Measurements from ENCODE around the gene MOAP1. TPM values are rescaled to one million over a fixed set of nuclear protein-coding genes. Genes with fewer than 3 reads are reported as not detected.

MOAP1 gene
- total RNA-seq, 1 experiment from 2014 or later: 18.1 TPM

DNA sequence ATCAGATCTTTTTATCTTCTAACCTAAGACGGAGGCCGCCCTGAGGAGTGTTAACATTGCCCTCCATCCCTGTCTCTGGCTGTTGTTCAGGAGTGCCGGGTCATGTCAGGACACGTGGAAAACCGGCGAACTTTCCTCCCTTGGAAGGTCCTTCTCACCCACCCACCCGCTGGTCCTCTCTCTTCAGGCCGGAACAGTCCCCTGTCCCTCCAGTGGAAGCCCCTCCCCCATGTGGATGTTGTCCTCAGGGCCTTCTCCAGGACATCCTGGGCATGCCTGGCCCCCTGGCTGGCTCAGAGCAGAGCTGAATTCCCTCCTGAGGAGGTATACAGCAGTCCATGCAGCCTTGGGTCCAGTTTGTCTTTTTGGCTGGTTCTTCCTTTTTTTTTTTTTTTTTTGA lies 48.7 kb downstream of the MOAP1 start (continued):
- TF ChIP-seq ATF6 (CRISPR knock-in tag; IDR thresholded peaks at IDR 0.05): no peak
- TF ChIP-seq NR3C1 (CRISPR knock-in tag; conservative IDR thresholded peaks at IDR 0.05; ENCODE audit: low read depth): no peak
- no peak for TF ChIP-seq GRHL2 (CRISPR knock-in tag; IDR thresholded peaks at IDR 0.05; ENCODE audit: insufficient replicate concordance, severe bottlenecking)
- TF ChIP-seq, protein P1, sequence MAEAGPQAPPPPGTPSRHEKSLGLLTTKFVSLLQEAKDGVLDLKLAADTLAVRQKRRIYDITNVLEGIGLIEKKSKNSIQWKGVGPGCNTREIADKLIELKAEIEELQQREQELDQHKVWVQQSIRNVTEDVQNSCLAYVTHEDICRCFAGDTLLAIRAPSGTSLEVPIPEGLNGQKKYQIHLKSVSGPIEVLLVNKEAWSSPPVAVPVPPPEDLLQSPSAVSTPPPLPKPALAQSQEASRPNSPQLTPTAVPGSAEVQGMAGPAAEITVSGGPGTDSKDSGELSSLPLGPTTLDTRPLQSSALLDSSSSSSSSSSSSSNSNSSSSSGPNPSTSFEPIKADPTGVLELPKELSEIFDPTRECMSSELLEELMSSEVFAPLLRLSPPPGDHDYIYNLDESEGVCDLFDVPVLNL (CRISPR knock-in tag; IDR thresholded peaks at IDR 0.05; ENCODE audit: borderline replicate concordance, low read depth): no peak
- TF ChIP-seq ATF2 (CRISPR knock-in tag; IDR thresholded peaks at IDR 0.05; ENCODE audit: borderline replicate concordance, low read depth): no peak
- no peak for TF ChIP-seq ZNF219 (CRISPR knock-in tag; IDR thresholded peaks at IDR 0.05; ENCODE audit: borderline replicate concordance)

DNA sequence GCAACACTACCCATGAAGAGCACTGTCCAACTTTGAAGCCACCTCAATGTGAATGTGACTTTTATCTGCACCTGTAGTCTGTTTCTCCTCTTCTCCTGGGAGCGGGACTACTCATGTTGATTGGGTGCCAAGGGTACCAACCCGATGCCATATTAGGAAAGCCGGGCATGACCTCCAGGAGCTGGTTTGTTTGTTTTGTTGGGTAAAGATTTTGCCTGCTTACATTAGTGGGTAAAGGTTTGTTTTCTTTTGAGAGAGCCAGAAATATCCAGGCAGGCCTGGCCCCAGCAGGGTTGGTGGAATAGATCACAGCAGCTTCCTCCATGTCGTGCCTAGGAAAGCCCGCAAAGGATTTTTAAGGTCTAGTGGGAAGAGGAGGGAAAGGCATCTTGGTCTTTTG lies 49.3 kb downstream of the MOAP1 start:
- no peak for ATAC-seq
- H3K4me3 Mint-ChIP-seq: no peak overlapping the region
- ChIA-PET POLR2A (no interaction called here), CTCF (interaction anchor here (5.8 kb wide), 1 partner anchor 20 kb away, joined by 131 read pairs; the partner anchor contains the start of gene ITPK1)
- DNase-seq (ENCODE audit: low spot score): no peak
- no peak for TF ChIP-seq NFE2L1 (CRISPR knock-in tag; IDR thresholded peaks at IDR 0.05)
- no peak for TF ChIP-seq TEAD4 (CRISPR knock-in tag; IDR thresholded peaks at IDR 0.05)
- TF ChIP-seq CBFB (CRISPR knock-in tag; IDR thresholded peaks at IDR 0.05; ENCODE audit: low read depth): no peak
- TF ChIP-seq ARID4B (CRISPR knock-in tag; IDR thresholded peaks at IDR 0.05; ENCODE audit: borderline replicate concordance): no peak
- TF ChIP-seq MLX (CRISPR knock-in tag; IDR thresholded peaks at IDR 0.05): no peak
- no peak for TF ChIP-seq ZNF671 (CRISPR knock-in tag; IDR thresholded peaks at IDR 0.05)
- no peak for TF ChIP-seq IRF2 (CRISPR knock-in tag; IDR thresholded peaks at IDR 0.05; ENCODE audit: borderline replicate concordance, low read depth)
- no peak for TF ChIP-seq SMAD3 (CRISPR knock-in tag; IDR thresholded peaks at IDR 0.05; ENCODE audit: borderline replicate concordance)
- TF ChIP-seq NFYB (CRISPR knock-in tag; conservative IDR thresholded peaks at IDR 0.05; ENCODE audit: low read depth): no peak
- TF ChIP-seq SP1 (CRISPR knock-in tag; conservative IDR thresholded peaks at IDR 0.05): no peak
- no peak for TF ChIP-seq ATF3 (CRISPR knock-in tag; conservative IDR thresholded peaks at IDR 0.05)
- TF ChIP-seq ZNF416 (CRISPR knock-in tag; IDR thresholded peaks at IDR 0.05): no peak
- no peak for TF ChIP-seq CREM (CRISPR knock-in tag; IDR thresholded peaks at IDR 0.05)
- TF ChIP-seq, protein P2, sequence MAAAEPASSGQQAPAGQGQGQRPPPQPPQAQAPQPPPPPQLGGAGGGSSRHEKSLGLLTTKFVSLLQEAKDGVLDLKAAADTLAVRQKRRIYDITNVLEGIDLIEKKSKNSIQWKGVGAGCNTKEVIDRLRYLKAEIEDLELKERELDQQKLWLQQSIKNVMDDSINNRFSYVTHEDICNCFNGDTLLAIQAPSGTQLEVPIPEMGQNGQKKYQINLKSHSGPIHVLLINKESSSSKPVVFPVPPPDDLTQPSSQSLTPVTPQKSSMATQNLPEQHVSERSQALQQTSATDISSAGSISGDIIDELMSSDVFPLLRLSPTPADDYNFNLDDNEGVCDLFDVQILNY (CRISPR knock-in tag; IDR thresholded peaks at IDR 0.05): no peak
- no peak overlapping the region for H3K27ac Mint-ChIP-seq
- H3K4me1 Mint-ChIP-seq: peaks cover 10% of the 10 kb centered on the region; the same call in 1 of the 2 replicates
- H3K36me3 Mint-ChIP-seq: no peaks in the 10 kb centered on the region
- H3K9me3 Mint-ChIP-seq: no peaks in the 10 kb centered on the region
- H3K27me3 Mint-ChIP-seq (ENCODE audit: low read depth): no peaks in the 10 kb centered on the region; the same call in 1 of the 2 replicates
